Keratinocyte (primary cell): ENCODE results near the gene DIS3L2.

Experiments
- EZH2 ChIP-seq: IDR thresholded peaks from one replicate; pipeline ENCODE4 v1.6.1; 2012; ENCODE audit warnings: inconsistent platforms, mild to moderate bottlenecking, low read length, moderate library complexity
- TF ChIP-seq, protein P1 (sequence below), 3 experiments: IDR thresholded peaks in 1 of 3; conservative IDR thresholded peaks in 1 of 3; optimal IDR thresholded peaks in 1 of 3; 2 replicates in 2 of 3; 3 replicates in 1 of 3; pipeline versions ENCODE3 to v1.5.1; 2011; ENCODE audit warnings: low read length in 3 of 3, mild to moderate bottlenecking in 3 of 3, moderate library complexity in 2 of 3, control low read depth in 1 of 3, inconsistent platforms in 1 of 3; ENCODE audit not compliant: insufficient read depth in 2 of 3; ENCODE audit errors: extremely low read depth in 1 of 3

- TF ChIP-seq, protein P1, sequence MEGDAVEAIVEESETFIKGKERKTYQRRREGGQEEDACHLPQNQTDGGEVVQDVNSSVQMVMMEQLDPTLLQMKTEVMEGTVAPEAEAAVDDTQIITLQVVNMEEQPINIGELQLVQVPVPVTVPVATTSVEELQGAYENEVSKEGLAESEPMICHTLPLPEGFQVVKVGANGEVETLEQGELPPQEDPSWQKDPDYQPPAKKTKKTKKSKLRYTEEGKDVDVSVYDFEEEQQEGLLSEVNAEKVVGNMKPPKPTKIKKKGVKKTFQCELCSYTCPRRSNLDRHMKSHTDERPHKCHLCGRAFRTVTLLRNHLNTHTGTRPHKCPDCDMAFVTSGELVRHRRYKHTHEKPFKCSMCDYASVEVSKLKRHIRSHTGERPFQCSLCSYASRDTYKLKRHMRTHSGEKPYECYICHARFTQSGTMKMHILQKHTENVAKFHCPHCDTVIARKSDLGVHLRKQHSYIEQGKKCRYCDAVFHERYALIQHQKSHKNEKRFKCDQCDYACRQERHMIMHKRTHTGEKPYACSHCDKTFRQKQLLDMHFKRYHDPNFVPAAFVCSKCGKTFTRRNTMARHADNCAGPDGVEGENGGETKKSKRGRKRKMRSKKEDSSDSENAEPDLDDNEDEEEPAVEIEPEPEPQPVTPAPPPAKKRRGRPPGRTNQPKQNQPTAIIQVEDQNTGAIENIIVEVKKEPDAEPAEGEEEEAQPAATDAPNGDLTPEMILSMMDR (optimal IDR thresholded peaks at IDR 0.05 in 1 of 3, IDR thresholded peaks at IDR 0.05 in 1 of 3, conservative IDR thresholded peaks at IDR 0.05 in 1 of 3; ENCODE audit: extremely low read depth in 1 of 3, insufficient read depth in 2 of 3, low read length in 3 of 3), result no peak
- no peak for TF ChIP-seq EZH2
These were observed 412.8 kb downstream of the DIS3L2 start for GRCh38 chr2:232374356-232374755.
